Stimulated activated CD4-positive, alpha-beta T cell treated with anti-CD3 and anti-CD28 coated beads, Interleukin-1b, Interleukin-23, amount 100 ng/mL, for 1 hour (primary cell): Measurements from ENCODE around the gene AGR3.
"Not testable (repeated sequence)": the region's sequence is repeated elsewhere in the genome, so short reads cannot be mapped to it uniquely, and the experiment has no call there.

Source experiments
- DNase-seq, 2 donors: peaks; one replicate each; pipeline ENCODE4 v3.0.0-alpha.2; 2020; ENCODE audit warnings: low read depth in 2 of 2

AGR3 gene

GRCh38 chr7:16891874-16892643 is 10.3 kb upstream of the AGR3 start:
- DNase-seq, result no peak

GRCh38 chr7:16891338-16891737 is 9.6 kb upstream of the AGR3 start:
- DNase-seq, result no peak

- no peak for DNase-seq
These were observed 8.2 kb upstream of the AGR3 start for GRCh38 chr7:16889851-16890415.

GRCh38 chr7:16889305-16889704 is 7.5 kb upstream of the AGR3 start:
- DNase-seq, result no peak

- DNase-seq, result no peak
These were observed 2.1 kb upstream of the AGR3 start for GRCh38 chr7:16883918-16884317.

GRCh38 chr7:16880554-16880953 is 1.2 kb downstream of the AGR3 start:
- DNase-seq, result no peak

GRCh38 chr7:16879181-16879580 is 2.6 kb downstream of the AGR3 start:
- no peak for DNase-seq

- DNase-seq, result no peak
These were observed 5.9 kb downstream of the AGR3 start for GRCh38 chr7:16875861-16876260.

GRCh38 chr7:16874066-16874465 is 7.7 kb downstream of the AGR3 start:
- DNase-seq, result no peak

GRCh38 chr7:16867328-16867727 is 14.5 kb downstream of the AGR3 start:
- DNase-seq, result no peak

- DNase-seq, result not testable (repeated sequence)
These were observed 28.6 kb downstream of the AGR3 start for GRCh38 chr7:16853189-16853588.

GRCh38 chr7:16851829-16852228 is 30.0 kb downstream of the AGR3 start:
- DNase-seq, result no peak

- DNase-seq, result no peak
These were observed 30.9 kb downstream of the AGR3 start for GRCh38 chr7:16850614-16851466.

GRCh38 chr7:16849296-16850148 is 32.3 kb downstream of the AGR3 start:
- DNase-seq, result no peak

- DNase-seq, result no peak
These were observed 34.4 kb downstream of the AGR3 start for GRCh38 chr7:16847381-16847860.

- no peak for DNase-seq
These were observed 35.1 kb downstream of the AGR3 start for GRCh38 chr7:16846601-16847165.

- DNase-seq, result no peak
These were observed 36.0 kb downstream of the AGR3 start for GRCh38 chr7:16845746-16846145.

GRCh38 chr7:16841681-16842080 is 40.1 kb downstream of the AGR3 start:
- DNase-seq, result no peak

GRCh38 chr7:16840094-16840493 is 41.7 kb downstream of the AGR3 start:
- no peak for DNase-seq

- DNase-seq, result no peak
These were observed 42.1 kb downstream of the AGR3 start for GRCh38 chr7:16839646-16840045.

- no peak for DNase-seq
These were observed 42.9 kb downstream of the AGR3 start for GRCh38 chr7:16838891-16839290.
